GM20431 (cell line): Measurements from ENCODE around the gene COBL.
"Not testable (repeated sequence)": the region's sequence is repeated elsewhere in the genome, so short reads cannot be mapped to it uniquely, and the experiment has no call there.

Experiments used
- in situ Hi-C: fragments of 300-500 bp; cut with MseI, MboI; formaldehyde crosslinking; loops from one replicate; pipeline ENCODE4 v1.15.0; 2020; ENCODE audit warnings: low sequenced_read_pairs; ENCODE audit not compliant: unreplicated experiment

The COBL gene

GRCh38 chr7:50994753-50995319 lies 321.8 kb downstream of the COBL start:
- in situ Hi-C loops, result no loop called here

- in situ Hi-C loops, result not testable (repeated sequence)
Measured at GRCh38 chr7:50990214-50990613, 326.4 kb downstream of the COBL start.

GRCh38 chr7:50988988-50989387 lies 327.6 kb downstream of the COBL start:
- in situ Hi-C loops, result no loop called here

- in situ Hi-C loops, result no loop called here
Measured at GRCh38 chr7:50988465-50988864, 328.1 kb downstream of the COBL start.

- in situ Hi-C loops, result no loop called here
Measured at GRCh38 chr7:50985096-50985495, 331.5 kb downstream of the COBL start.

- in situ Hi-C loops, result no loop called here
Measured at GRCh38 chr7:50983850-50984249, 332.8 kb downstream of the COBL start.

GRCh38 chr7:50982626-50983025 lies 334.0 kb downstream of the COBL start:
- in situ Hi-C loops, result no loop called here

GRCh38 chr7:50981743-50982142 lies 334.9 kb downstream of the COBL start:
- in situ Hi-C loops, result no loop called here

GRCh38 chr7:50980411-50980810 lies 336.2 kb downstream of the COBL start:
- in situ Hi-C loops, result no loop called here

- in situ Hi-C loops, result no loop called here
Measured at GRCh38 chr7:50978633-50979215, 337.9 kb downstream of the COBL start.

GRCh38 chr7:50977421-50977820 lies 339.2 kb downstream of the COBL start:
- in situ Hi-C loops, result no loop called here

- in situ Hi-C loops, result no loop called here
Measured at GRCh38 chr7:50976064-50976463, 340.5 kb downstream of the COBL start.

- in situ Hi-C loops, result no loop called here
Measured at GRCh38 chr7:50974240-50974639, 342.4 kb downstream of the COBL start.

- in situ Hi-C loops, result no loop called here
Measured at GRCh38 chr7:50973814-50974213, 342.8 kb downstream of the COBL start.

GRCh38 chr7:50970092-50970491 lies 346.5 kb downstream of the COBL start:
- in situ Hi-C loops, result no loop called here
